Neural cell (in vitro differentiated cells): ENCODE measurements around the gene MCOLN3. TPM values are rescaled to one million over a fixed set of nuclear protein-coding genes. Genes with fewer than 3 reads are reported as not detected.
"Not testable (repeated sequence)": the region's sequence is repeated elsewhere in the genome, so short reads cannot be mapped to it uniquely, and the experiment has no call there.

ENCODE experiments used
- H2AFZ ChIP-seq: fragments of 200-600, 300-800 bp; sonication (generic), shearing (Covaris generic); 2 replicates; pipeline ENCODE4 v1.6.0; 2014; ENCODE audit warnings: low read depth, mild to moderate bottlenecking, antibody characterized with exemption, low read length, moderate library complexity
- H3F3A ChIP-seq: fragments of 200-600 bp; shearing (Covaris generic); 2 replicates; pipeline ENCODE4 v1.6.1; 2016; ENCODE audit warnings: mild to moderate bottlenecking, moderate library complexity, mixed read lengths, antibody characterized with exemption, low read length; ENCODE audit not compliant: insufficient read depth, poor library complexity, severe bottlenecking
- H3K27ac ChIP-seq: fragments of 200-600, 300-800 bp; sonication (generic), shearing (Covaris generic); 2 replicates; pipeline ENCODE4 v1.5.1; 2014; ENCODE audit warnings: mild to moderate bottlenecking, low read length, moderate library complexity
- H3K27me3 ChIP-seq: fragments of 300-800, 200-600 bp; sonication (generic), shearing (Covaris generic); 2 replicates; pipeline ENCODE4 v1.6.0; 2014; ENCODE audit warnings: mild to moderate bottlenecking, low read depth, low read length, moderate library complexity; ENCODE audit not compliant: insufficient read depth
- H3K36me3 ChIP-seq: fragments of 300-800, 200-600 bp; sonication (generic), shearing (Covaris generic); 2 replicates; pipeline ENCODE4 v1.5.1; 2014; ENCODE audit warnings: mild to moderate bottlenecking, antibody characterized with exemption, low read length, moderate library complexity; ENCODE audit not compliant: insufficient read depth
- H3K4me2 ChIP-seq: fragments of 300-800, 200-600 bp; sonication (generic), shearing (Covaris generic); 2 replicates; pipeline ENCODE4 v1.6.0; 2014; ENCODE audit warnings: mild to moderate bottlenecking, low read length
- H3K4me3 ChIP-seq: fragments of 300-800, 200-600 bp; sonication (generic), shearing (Covaris generic); 2 replicates; pipeline ENCODE4 v1.5.1; 2014; ENCODE audit warnings: mild to moderate bottlenecking, low read length, moderate library complexity
- H3K79me2 ChIP-seq: fragments of 200-600 bp; shearing (Covaris generic); replicated peaks from 2 replicates; pipeline ENCODE4 v1.6.0; 2014; ENCODE audit warnings: mild to moderate bottlenecking, low read length, moderate library complexity; ENCODE audit not compliant: insufficient read depth
- H3K9ac ChIP-seq: fragments of 300-800, 200-600 bp; sonication (generic), shearing (Covaris generic); 2 replicates; pipeline ENCODE4 v1.6.1; 2016; ENCODE audit warnings: mild to moderate bottlenecking, low read length, mixed read lengths
- H3K9me2 ChIP-seq: fragments of 200-600 bp; shearing (Covaris generic); 2 replicates; pipeline ENCODE4 v1.6.1; 2016; ENCODE audit warnings: mild to moderate bottlenecking, low read length, mixed read lengths; ENCODE audit not compliant: insufficient read depth
- H3K9me3 ChIP-seq: fragments of 200-600, 300-800 bp; sonication (generic), shearing (Covaris generic); 2 replicates; pipeline ENCODE4 v1.6.1; 2016; ENCODE audit warnings: mild to moderate bottlenecking, mixed run types, low read length, moderate library complexity, mixed read lengths
- H4K20me1 ChIP-seq: fragments of 200-600 bp; shearing (Covaris generic); 2 replicates; pipeline ENCODE4 v1.6.1; 2016; ENCODE audit warnings: mild to moderate bottlenecking, mixed run types; ENCODE audit not compliant: insufficient read depth
- CTCF ChIP-seq: fragments of 450-650 bp; IDR thresholded peaks from 2 replicates; pipeline ENCODE4 v1.5.1; 2014; ENCODE audit warnings: antibody characterized with exemption, mild to moderate bottlenecking, moderate library complexity; ENCODE audit not compliant: poor library complexity, severe bottlenecking
- EP300 ChIP-seq: fragments of 450-650 bp; conservative IDR thresholded peaks from 2 replicates; pipeline ENCODE4 v1.6.1; 2014; ENCODE audit warnings: antibody characterized with exemption, mild to moderate bottlenecking, moderate library complexity; ENCODE audit not compliant: poor library complexity, severe bottlenecking
- EZH2 ChIP-seq: fragments of 200-600, 300-800 bp; shearing (Covaris generic), sonication (generic); IDR thresholded peaks from 2 replicates; pipeline ENCODE4 v1.6.1; 2014; ENCODE audit warnings: antibody characterized with exemption, low read length, borderline replicate concordance, mild to moderate bottlenecking; ENCODE audit not compliant: insufficient read depth, poor library complexity, severe bottlenecking
- MXI1 ChIP-seq: fragments of 450-650 bp; conservative IDR thresholded peaks from 2 replicates; pipeline ENCODE4 v1.6.1; 2014; ENCODE audit warnings: antibody characterized with exemption, mild to moderate bottlenecking; ENCODE audit not compliant: poor library complexity, severe bottlenecking
- POLR2AphosphoS5 ChIP-seq: IDR thresholded peaks from 2 replicates; pipeline ENCODE4 v1.6.1; 2012
- RAD21 ChIP-seq: fragments of 450-650 bp; conservative IDR thresholded peaks from 2 replicates; pipeline ENCODE4 v1.6.1; 2014; ENCODE audit warnings: antibody characterized with exemption, mild to moderate bottlenecking, moderate library complexity
- REST ChIP-seq: IDR thresholded peaks from 2 replicates; pipeline ENCODE4 v1.6.1; 2012; ENCODE audit warnings: borderline replicate concordance
- SMC3 ChIP-seq: fragments of 450-650 bp; conservative IDR thresholded peaks from 2 replicates; pipeline ENCODE4 v1.6.1; 2014; ENCODE audit warnings: antibody characterized with exemption, mild to moderate bottlenecking, moderate library complexity; ENCODE audit not compliant: poor library complexity
- TAF1 ChIP-seq: IDR thresholded peaks from 2 replicates; pipeline ENCODE4 v1.6.1; 2012; ENCODE audit warnings: low read depth
- polyA plus RNA-seq: library from polyadenylated mRNA; depleted of rRNA; stranded (reverse); fragments of >200 nt; gene quantifications from 2 replicates; pipeline ENCODE4 v1.2.3, GENCODE V29; 2014

MCOLN3 gene
- polyA plus RNA-seq, 1 donor from 2014 or later: not detected

DNA sequence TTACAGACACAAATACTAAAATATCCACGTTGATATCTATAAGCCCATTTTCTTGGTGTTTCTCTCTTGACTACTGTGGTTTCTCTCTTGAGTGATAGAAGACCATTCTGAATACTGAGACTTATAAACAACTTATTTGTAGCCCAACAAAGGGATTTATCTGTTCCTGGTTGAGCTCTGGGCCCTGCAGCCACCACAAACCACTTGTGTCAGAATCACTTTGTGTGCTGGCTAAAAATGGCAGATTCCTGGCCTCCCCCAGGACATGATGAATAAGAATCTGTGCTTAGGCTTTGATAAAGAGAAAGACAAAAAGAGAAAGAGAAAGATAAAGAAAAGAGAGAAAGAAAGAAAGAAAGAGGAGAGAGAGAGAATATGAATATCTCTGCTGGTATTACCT, 32.5 kb downstream of the MCOLN3 start:
- TF ChIP-seq EZH2 (no peak), MXI1 (no peak), CTCF (no peak), TAF1 (no peak), EP300 (no peak), RAD21 (no peak), REST (no peak), POLR2AphosphoS5 (no peak), SMC3 (no peak)
- no peak overlapping the region for H3K9ac ChIP-seq

DNA sequence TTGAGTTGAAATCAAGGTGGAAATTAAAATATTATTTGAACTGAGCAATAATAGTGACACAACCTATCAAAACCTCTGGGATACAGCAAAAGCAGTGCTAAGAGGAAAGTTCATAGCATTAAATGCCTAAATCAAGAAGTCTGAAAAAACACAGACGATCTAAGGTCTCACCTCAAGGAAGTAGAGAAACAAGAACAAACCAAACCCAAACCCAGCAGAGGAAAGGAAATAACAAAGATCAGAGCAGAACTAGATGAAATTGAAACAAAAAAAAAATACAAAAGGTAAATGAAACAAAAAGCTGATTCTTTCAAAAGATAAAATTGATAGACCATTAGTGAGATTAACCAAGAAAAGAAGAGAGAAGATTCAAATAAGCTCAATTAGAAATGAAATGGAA, 42.7 kb downstream of the MCOLN3 start:
- H3K9me2 ChIP-seq, H2AFZ ChIP-seq, H3K4me2 ChIP-seq, H3K9me3 ChIP-seq, H4K20me1 ChIP-seq, H3K27ac ChIP-seq, H3F3A ChIP-seq, H3K9ac ChIP-seq, H3K79me2 ChIP-seq, H3K36me3 ChIP-seq, H3K4me3 ChIP-seq: not testable (repeated sequence)
- peaks cover 17% of the 10 kb centered on the region for H3K27me3 ChIP-seq

More for the DNA sequence above, 32.5 kb downstream of the MCOLN3 start:
- Histone ChIP-seq H3K27ac (no peak overlapping the region), H3K4me3 (no peak overlapping the region), H3K27me3 (no peaks in the 10 kb centered on the region), H3K4me2 (no peak overlapping the region), H3K9me3 (no peaks in the 10 kb centered on the region), H3F3A (no peaks in the 10 kb centered on the region), H3K36me3 (no peaks in the 10 kb centered on the region), H2AFZ (no peak overlapping the region), H4K20me1 (no peaks in the 10 kb centered on the region), H3K79me2 (no peaks in the 10 kb centered on the region), H3K9me2 (no peaks in the 10 kb centered on the region)

GRCh38 chr1:85001742-85002141, 46.6 kb downstream of the MCOLN3 start:
- H2AFZ ChIP-seq: no peak overlapping the region
- no peak for TF ChIP-seq CTCF
- TF ChIP-seq EZH2: no peak
- TF ChIP-seq EP300: no peak
- no peak for TF ChIP-seq RAD21
- no peak for TF ChIP-seq MXI1
- no peak for TF ChIP-seq TAF1
- no peak for TF ChIP-seq SMC3
- no peak for TF ChIP-seq POLR2AphosphoS5
- no peak for TF ChIP-seq REST
- H4K20me1 ChIP-seq: no peaks in the 10 kb centered on the region
- H3K4me2 ChIP-seq: no peak overlapping the region
- no peaks in the 10 kb centered on the region for H3K9me2 ChIP-seq
- no peak overlapping the region for H3K4me3 ChIP-seq
- no peaks in the 10 kb centered on the region for H3K36me3 ChIP-seq
- peaks cover 56% of the 10 kb centered on the region for H3K27me3 ChIP-seq
- H3K9me3 ChIP-seq: no peaks in the 10 kb centered on the region
- no peak overlapping the region for H3K9ac ChIP-seq
- H3F3A ChIP-seq: no peaks in the 10 kb centered on the region
- H3K27ac ChIP-seq: no peak overlapping the region
- H3K79me2 ChIP-seq: no peaks in the 10 kb centered on the region
